ENCODE measurements around the gene OR8B4. TPM values are rescaled to one million over a fixed set of nuclear protein-coding genes. Genes with fewer than 3 reads are reported as not detected.
"Not testable (repeated sequence)": the region's sequence is repeated elsewhere in the genome, so short reads cannot be mapped to it uniquely, and the experiment has no call there.

OR8B4 gene
- total RNA-seq, 1 donor from 2014 or later, result not detected

DNA sequence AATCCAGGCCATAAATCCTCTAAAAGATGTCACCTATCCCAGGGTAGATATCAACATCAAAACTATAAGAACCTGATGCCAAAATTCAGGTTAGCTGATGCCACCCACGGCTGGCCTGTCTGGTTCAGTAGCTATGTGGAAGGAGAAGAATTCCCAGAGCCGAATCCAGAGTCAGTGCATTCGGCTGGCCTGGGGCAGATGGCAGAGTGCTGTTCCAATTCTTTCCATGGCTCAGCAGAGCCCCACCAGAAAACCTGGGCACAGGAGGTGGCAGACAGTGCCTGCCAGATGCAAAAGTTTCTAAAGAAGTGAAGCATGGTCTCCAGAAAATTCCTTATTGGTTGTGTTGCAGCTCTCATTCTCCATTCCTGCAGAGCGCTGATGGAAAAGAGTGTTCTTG lies 40.7 kb upstream of the OR8B4 start:
- Histone ChIP-seq H3K4me3 (no peak overlapping the region), H3K27ac (no peak overlapping the region), H3K27me3 (no peaks in the 10 kb centered on the region), H3K4me1 (no peaks in the 10 kb centered on the region), H3K9me3 (no peaks in the 10 kb centered on the region), H3K36me3 (no peaks in the 10 kb centered on the region)
- DNase-seq (ENCODE audit: low spot score in 2 of 2), result no peak
- TF ChIP-seq, protein P1, sequence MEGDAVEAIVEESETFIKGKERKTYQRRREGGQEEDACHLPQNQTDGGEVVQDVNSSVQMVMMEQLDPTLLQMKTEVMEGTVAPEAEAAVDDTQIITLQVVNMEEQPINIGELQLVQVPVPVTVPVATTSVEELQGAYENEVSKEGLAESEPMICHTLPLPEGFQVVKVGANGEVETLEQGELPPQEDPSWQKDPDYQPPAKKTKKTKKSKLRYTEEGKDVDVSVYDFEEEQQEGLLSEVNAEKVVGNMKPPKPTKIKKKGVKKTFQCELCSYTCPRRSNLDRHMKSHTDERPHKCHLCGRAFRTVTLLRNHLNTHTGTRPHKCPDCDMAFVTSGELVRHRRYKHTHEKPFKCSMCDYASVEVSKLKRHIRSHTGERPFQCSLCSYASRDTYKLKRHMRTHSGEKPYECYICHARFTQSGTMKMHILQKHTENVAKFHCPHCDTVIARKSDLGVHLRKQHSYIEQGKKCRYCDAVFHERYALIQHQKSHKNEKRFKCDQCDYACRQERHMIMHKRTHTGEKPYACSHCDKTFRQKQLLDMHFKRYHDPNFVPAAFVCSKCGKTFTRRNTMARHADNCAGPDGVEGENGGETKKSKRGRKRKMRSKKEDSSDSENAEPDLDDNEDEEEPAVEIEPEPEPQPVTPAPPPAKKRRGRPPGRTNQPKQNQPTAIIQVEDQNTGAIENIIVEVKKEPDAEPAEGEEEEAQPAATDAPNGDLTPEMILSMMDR (IDR thresholded peaks at IDR 0.05), result no peak
- intact Hi-C loops (cut with DNase I), result no loop called here

DNA sequence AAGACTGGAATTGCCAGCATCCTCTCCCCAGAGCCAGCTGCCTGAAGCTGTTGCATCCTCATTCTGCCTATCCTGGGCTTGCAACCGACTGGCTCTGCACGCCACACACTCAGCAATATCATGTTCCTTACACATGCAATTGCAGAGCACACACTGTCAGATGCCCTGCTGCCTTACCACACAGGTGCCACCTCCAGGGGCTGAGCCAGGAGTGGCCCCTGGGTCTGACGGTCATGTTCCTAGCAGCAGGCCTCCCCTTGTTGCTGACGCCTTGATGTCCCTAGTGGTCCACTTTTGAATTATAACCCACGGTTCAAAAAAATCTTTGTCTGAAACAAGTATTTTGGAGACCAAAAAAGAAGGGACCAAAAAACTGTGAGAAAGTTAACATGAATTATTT lies 39.3 kb upstream of the OR8B4 start:
- no peak for DNase-seq (ENCODE audit: low spot score in 2 of 2)
- Histone ChIP-seq H3K4me1 (no peaks in the 10 kb centered on the region), H3K27ac (no peak overlapping the region), H3K27me3 (no peaks in the 10 kb centered on the region), H3K4me3 (no peak overlapping the region), H3K36me3 (no peaks in the 10 kb centered on the region), H3K9me3 (no peaks in the 10 kb centered on the region)
- intact Hi-C loops (cut with DNase I), result no loop called here
- TF ChIP-seq, protein P1 (IDR thresholded peaks at IDR 0.05), result no peak

DNA sequence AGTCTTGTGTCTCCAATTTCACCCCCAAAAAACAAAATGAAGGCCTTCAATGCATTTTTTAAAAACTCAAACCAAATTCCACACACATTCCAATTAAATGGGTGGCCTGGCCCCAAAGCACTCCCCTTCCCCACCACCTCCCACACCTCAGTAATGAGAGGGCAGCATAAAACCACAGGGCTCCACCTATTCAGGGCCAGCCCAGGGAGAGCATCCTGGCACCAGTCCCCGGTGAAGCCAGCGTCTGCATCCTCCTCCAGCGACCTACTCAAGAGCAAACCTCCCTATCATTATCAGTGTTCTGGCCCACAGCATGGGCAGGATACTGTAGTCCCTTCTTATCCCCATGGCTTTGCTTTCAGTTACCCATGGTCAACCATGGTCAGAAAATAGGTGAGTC lies 38.7 kb upstream of the OR8B4 start:
- no peak for DNase-seq (ENCODE audit: low spot score in 2 of 2)
- Histone ChIP-seq H3K27me3 (no peaks in the 10 kb centered on the region), H3K9me3 (no peaks in the 10 kb centered on the region), H3K4me1 (no peaks in the 10 kb centered on the region), H3K4me3 (no peak overlapping the region), H3K27ac (no peak overlapping the region), H3K36me3 (no peaks in the 10 kb centered on the region)
- intact Hi-C loops (cut with DNase I), result no loop called here
- TF ChIP-seq, protein P1 (IDR thresholded peaks at IDR 0.05), result no peak

DNA sequence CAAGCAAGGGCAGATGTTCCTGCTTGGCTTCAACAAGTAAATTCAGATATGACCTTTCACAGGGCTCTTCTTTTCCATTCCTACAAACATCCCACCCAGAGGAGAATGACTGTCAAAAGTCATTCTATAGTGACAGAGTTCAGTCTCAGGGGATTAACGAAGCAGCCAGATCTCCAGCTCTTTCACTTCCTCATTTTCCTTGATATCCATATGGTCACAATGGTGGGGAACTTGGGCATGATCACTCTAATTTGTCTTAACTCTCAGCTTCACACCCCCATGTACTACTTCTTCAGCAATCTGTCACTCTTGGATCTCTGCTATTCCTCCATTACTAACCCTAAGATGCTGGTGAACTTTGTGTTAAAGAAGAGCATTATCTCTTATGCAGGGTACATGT lies 35.8 kb upstream of the OR8B4 start:
- no peaks in the 10 kb centered on the region for H3K4me1 ChIP-seq
- H3K9me3 ChIP-seq, result no peaks in the 10 kb centered on the region
- no peak overlapping the region for H3K4me3 ChIP-seq
- intact Hi-C loops (cut with DNase I), result no loop called here
- TF ChIP-seq, protein P1 (IDR thresholded peaks at IDR 0.05), result no peak
- H3K36me3 ChIP-seq, result no peaks in the 10 kb centered on the region
- no peaks in the 10 kb centered on the region for H3K27me3 ChIP-seq
- no peak overlapping the region for H3K27ac ChIP-seq
- DNase-seq (ENCODE audit: low spot score in 2 of 2), result no peak

DNA sequence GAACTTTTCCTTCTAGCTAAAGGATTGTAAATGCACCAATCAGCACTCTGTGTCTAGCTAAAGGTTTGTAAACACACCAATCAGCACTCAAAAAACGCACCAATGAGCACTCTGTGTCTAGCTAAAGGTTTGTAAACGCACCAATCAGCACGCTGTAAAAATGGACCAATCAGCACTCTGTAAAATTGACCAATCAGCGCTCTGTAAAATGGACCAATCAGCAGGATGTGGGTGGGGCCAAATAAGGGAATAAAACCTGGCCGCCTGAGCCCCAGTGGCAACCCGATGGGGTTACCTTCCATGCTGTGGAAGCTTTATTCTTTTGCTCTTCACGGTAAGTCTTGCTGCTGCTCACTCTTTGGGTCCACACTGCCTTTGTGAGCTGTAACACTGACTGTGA lies 34.7 kb upstream of the OR8B4 start:
- H3K27ac ChIP-seq; H3K36me3 ChIP-seq; H3K27me3 ChIP-seq; H3K4me3 ChIP-seq; H3K9me3 ChIP-seq; DNase-seq (ENCODE audit: low spot score in 2 of 2); intact Hi-C loops (cut with DNase I); H3K4me1 ChIP-seq: not testable (repeated sequence)

DNA sequence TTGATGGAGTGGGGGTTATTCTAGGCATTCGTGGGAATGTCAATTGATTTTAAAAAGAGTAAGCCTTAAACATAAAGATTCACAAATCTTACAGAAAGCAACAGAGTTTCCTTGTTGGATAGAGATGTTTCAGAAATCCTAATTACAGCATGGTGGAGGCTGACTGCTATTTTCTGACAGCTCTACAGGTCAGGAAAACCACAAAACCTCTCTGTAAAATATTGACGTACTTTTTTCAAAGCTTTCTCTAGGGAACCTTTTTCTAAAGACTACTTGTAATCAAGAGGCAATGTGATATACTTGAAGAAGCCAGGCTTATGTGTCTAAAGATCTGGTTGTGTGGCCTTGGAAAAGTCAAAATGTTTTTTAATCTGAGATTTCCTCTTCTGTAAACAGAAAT lies 29.9 kb upstream of the OR8B4 start:
- intact Hi-C loops (cut with DNase I), result no loop called here
- Histone ChIP-seq H3K9me3 (no peaks in the 10 kb centered on the region), H3K27me3 (no peaks in the 10 kb centered on the region), H3K4me1 (no peaks in the 10 kb centered on the region), H3K4me3 (no peak overlapping the region), H3K36me3 (no peaks in the 10 kb centered on the region), H3K27ac (no peak overlapping the region)
- no peak for DNase-seq (ENCODE audit: low spot score in 2 of 2)
- TF ChIP-seq, protein P1 (IDR thresholded peaks at IDR 0.05), result no peak
